HEK293 (cell line): Measurements from ENCODE around the gene GNLY.

ENCODE experiments used
- CTCF ChIA-PET: fragments of 350-600 bp; formaldehyde crosslinking; extraction: SDS; loops from one replicate; lab custom pipeline; 2021; ENCODE audit warnings: antibody characterized with exemption; lab: Yijun Ruan, JAX
- POLR2A ChIA-PET: fragments of 300-600 bp; formaldehyde crosslinking; extraction: SDS; loops from one replicate; lab custom pipeline; 2020; ENCODE audit warnings: antibody characterized with exemption, inconsistent platforms; lab: Yijun Ruan, JAX
- H3K27ac ChIP-seq: fragments of 200-500 bp; sonication (Bioruptor generic); 2 replicates; pipeline ENCODE4 v1.5.1; 2014; ENCODE audit warnings: low read depth, low read length, control low read depth, inconsistent platforms; ENCODE audit errors: extremely low read depth
- H3K36me3 ChIP-seq, 2 experiments: fragments of 200-500 bp in 1 of 2; sonication (Bioruptor generic) in 1 of 2; 1 replicate in 1 of 2; 2 replicates in 1 of 2; pipeline ENCODE4 v1.5.1; 2014 to 2017; ENCODE audit warnings: inconsistent platforms in 2 of 2, low read length in 2 of 2; ENCODE audit not compliant: control insufficient read depth in 2 of 2, insufficient read depth in 1 of 2
- H3K4me1 ChIP-seq: fragments of 200-500 bp; sonication (Bioruptor generic); 2 replicates; pipeline ENCODE4 v1.5.1; 2014; ENCODE audit warnings: mild to moderate bottlenecking, low read length, inconsistent platforms; ENCODE audit not compliant: control insufficient read depth, insufficient read depth
- H3K4me3 ChIP-seq: 2 replicates; pipeline ENCODE4 v1.5.1; 2011; ENCODE audit warnings: low read depth, mild to moderate bottlenecking, control low read depth, low read length, moderate library complexity
- H3K9me3 ChIP-seq: fragments of 200-500 bp; sonication (Bioruptor generic); 2 replicates; pipeline ENCODE4 v1.5.1; 2014; ENCODE audit warnings: low read depth, low read length, inconsistent platforms; ENCODE audit not compliant: control insufficient read depth, insufficient read depth
- KLF9 ChIP-seq: fragments of 450-650 bp; formaldehyde crosslinking; IDR thresholded peaks from 2 replicates; pipeline ENCODE4 v1.5.1; 2016; ENCODE audit warnings: missing biosample characterization, missing genetic modification characterization, low read depth
- PATZ1 ChIP-seq: fragments of 450-650 bp; formaldehyde crosslinking; IDR thresholded peaks from 2 replicates; pipeline ENCODE4 v1.5.1; 2016; ENCODE audit warnings: missing biosample characterization, missing genetic modification characterization
- PRDM4 ChIP-seq: fragments of 450-650 bp; formaldehyde crosslinking; IDR thresholded peaks from 2 replicates; pipeline ENCODE4 v1.5.1; 2017; ENCODE audit warnings: missing biosample characterization, missing genetic modification characterization
- REPIN1 ChIP-seq: fragments of 450-650 bp; formaldehyde crosslinking; IDR thresholded peaks from 2 replicates; pipeline ENCODE4 v1.5.1; 2017; ENCODE audit warnings: missing biosample characterization, missing genetic modification characterization, low read depth
- SP7 ChIP-seq: fragments of 450-650 bp; formaldehyde crosslinking; IDR thresholded peaks from 2 replicates; pipeline ENCODE4 v1.5.1; 2016; ENCODE audit warnings: missing biosample characterization, missing genetic modification characterization
- TSHZ1 ChIP-seq: fragments of 450-650 bp; formaldehyde crosslinking; IDR thresholded peaks from 2 replicates; pipeline ENCODE4 v1.5.1; 2016; ENCODE audit warnings: missing biosample characterization, missing genetic modification characterization, borderline replicate concordance
- ZBTB20 ChIP-seq: fragments of 450-650 bp; formaldehyde crosslinking; IDR thresholded peaks from 2 replicates; pipeline ENCODE4 v1.5.1; 2016; ENCODE audit warnings: missing biosample characterization, missing genetic modification characterization
- ZNF140 ChIP-seq: fragments of 450-650 bp; formaldehyde crosslinking; IDR thresholded peaks from 2 replicates; pipeline ENCODE4 v1.5.1; 2016; ENCODE audit warnings: missing biosample characterization, missing genetic modification characterization
- ZNF23 ChIP-seq: fragments of 450-650 bp; formaldehyde crosslinking; IDR thresholded peaks from 2 replicates; pipeline ENCODE4 v1.5.1; 2016; ENCODE audit warnings: missing biosample characterization, missing genetic modification characterization, borderline replicate concordance
- ZNF335 ChIP-seq: fragments of 450-650 bp; formaldehyde crosslinking; conservative IDR thresholded peaks from 2 replicates; pipeline ENCODE4 v1.5.1; 2016; ENCODE audit warnings: missing biosample characterization, missing genetic modification characterization
- ZNF354C ChIP-seq: fragments of 450-650 bp; formaldehyde crosslinking; IDR thresholded peaks from 2 replicates; pipeline ENCODE4 v1.5.1; 2016; ENCODE audit warnings: missing biosample characterization, missing genetic modification characterization, low read depth, borderline replicate concordance
- ZNF423 ChIP-seq: fragments of 450-650 bp; formaldehyde crosslinking; IDR thresholded peaks from 2 replicates; pipeline ENCODE4 v1.5.1; 2016; ENCODE audit warnings: missing biosample characterization, missing genetic modification characterization
- ZNF530 ChIP-seq: fragments of 450-650 bp; formaldehyde crosslinking; IDR thresholded peaks from 2 replicates; pipeline ENCODE4 v1.5.1; 2016; ENCODE audit warnings: low read depth, missing biosample characterization, missing genetic modification characterization
- ZNF544 ChIP-seq: fragments of 450-650 bp; formaldehyde crosslinking; IDR thresholded peaks from 2 replicates; pipeline ENCODE4 v1.5.0; 2017; ENCODE audit warnings: missing biosample characterization, missing genetic modification characterization
- ZNF558 ChIP-seq: fragments of 450-650 bp; formaldehyde crosslinking; IDR thresholded peaks from 2 replicates; pipeline ENCODE4 v1.5.1; 2016; ENCODE audit warnings: missing biosample characterization, missing genetic modification characterization
- ZNF626 ChIP-seq: fragments of 450-650 bp; sonication (Bioruptor Pico); formaldehyde crosslinking; IDR thresholded peaks from 2 replicates; pipeline ENCODE4 v1.5.1; 2018; ENCODE audit warnings: missing biosample characterization, missing genetic modification characterization, inconsistent platforms

GNLY gene

GRCh38 chr2:85690932-85691331 is 3.2 kb upstream of the GNLY start (continued):
- TF ChIP-seq ZNF354C = no peak
- no peak for TF ChIP-seq ZNF335 (tag by site-specific recombination)
- TF ChIP-seq ZNF558 (tag by site-specific recombination) = no peak
- no peak for TF ChIP-seq SP7 (tag by site-specific recombination)

- Histone ChIP-seq H3K9me3 (no peaks in the 10 kb centered on the region), H3K4me3 (no peak overlapping the region), H3K27ac (no peak overlapping the region), H3K4me1 (peaks cover 2% of the 10 kb centered on the region; the same call in 1 of the 2 replicates), H3K36me3 (no peaks in the 10 kb centered on the region)
- CTCF ChIA-PET = interaction anchor here (0.7 to 2.3 kb wide), 4 partner anchors 13 to 135 kb away, joined by 3 to 12 read pairs (median 6); no protein-coding TSS in a partner anchor
- no peak for TF ChIP-seq ZNF544 (tag by site-specific recombination)
- TF ChIP-seq ZNF23 (tag by site-specific recombination) = no peak
- no peak for TF ChIP-seq PRDM4 (tag by site-specific recombination)
- no peak for TF ChIP-seq SP7 (tag by site-specific recombination)
- no peak for TF ChIP-seq PATZ1 (tag by site-specific recombination)
- no peak for TF ChIP-seq ZNF626 (tag by site-specific recombination)
- TF ChIP-seq TSHZ1 = no peak
- no peak for TF ChIP-seq ZBTB20 (tag by site-specific recombination)
- no peak for TF ChIP-seq ZNF140 (tag by site-specific recombination)
- TF ChIP-seq ZNF423 (tag by site-specific recombination) = no peak
- no peak for TF ChIP-seq ZNF530 (tag by site-specific recombination)
- TF ChIP-seq REPIN1 (tag by site-specific recombination) = no peak
- POLR2A ChIA-PET = no interaction called here
Observed at GRCh38 chr2:85692039-85692645, 2.0 kb upstream of the GNLY start.

- H3K36me3 ChIP-seq = no peaks in the 10 kb centered on the region
- no peak for TF ChIP-seq KLF9 (tag by site-specific recombination)
- TF ChIP-seq, all 188 proteins: peak for 0
- Histone ChIP-seq H3K4me1 (no peaks in the 10 kb centered on the region), H3K27ac (no peak overlapping the region), H3K4me3 (no peak overlapping the region), H3K9me3 (no peaks in the 10 kb centered on the region)
- ChIA-PET POLR2A (no interaction called here), CTCF (interaction anchor here (1.8 to 6.2 kb wide), 2 partner anchors 11 kb away, joined by 4 to 54 read pairs; no protein-coding TSS in a partner anchor)
Observed at GRCh38 chr2:85695121-85695520, 963 bp downstream of the GNLY start.
